ENCODE data around the gene PIEZO2. TPM values are rescaled to one million over a fixed set of nuclear protein-coding genes. Genes with fewer than 3 reads are reported as not detected.
A peak's percentile ranks its signal among the peaks of the same experiment; 100 is the strongest.

Gene PIEZO2
- total and polyA plus RNA-seq, 2 of the 8 experiments (the other 6 are each of a cell fraction or from before 2014, with no cell fraction given) = 4.7 to 16.5 TPM

- no peaks in the 10 kb centered on the region for H3K9me3 ChIP-seq (ENCODE audit: insufficient read depth in 2 of 2, low read depth in 1 of 2, low read length in 1 of 2)
- no peak overlapping the region for H3K14ac ChIP-seq (ENCODE audit: insufficient read length)
- no peak overlapping the region for H2AFZ ChIP-seq (ENCODE audit: low read length)
- 95% methylated on average over 1 of the region's 1 CpG; no CpG with 5 or more reads in 1 of the 2 experiments for WGBS, 2 experiments (ENCODE audit: extremely low coverage in 1 of 2, insufficient coverage in 1 of 2, insufficient read length in 1 of 2, insufficient replicate concordance in 2 of 2, low coverage in 1 of 2, low lambda C conversion rate in 2 of 2, missing lambda C conversion rate in 1 of 2)
- no peak overlapping the region for H4K91ac ChIP-seq (replicated peaks; ENCODE audit: insufficient read length, low read length)
- H3K36me3 ChIP-seq (ENCODE audit: control insufficient read depth in 2 of 4, insufficient read depth in 4 of 4, low read length in 3 of 4) = no peaks in the 10 kb centered on the region
- no peaks in the 10 kb centered on the region for H3K27me3 ChIP-seq (replicated peaks in 1 of 4; ENCODE audit: control insufficient read depth in 3 of 4, extremely low read depth in 1 of 4, insufficient read depth in 3 of 4, low read length in 3 of 4)
- no peaks in the 10 kb centered on the region for H4K20me1 ChIP-seq (replicated peaks in 1 of 2; ENCODE audit: control insufficient read depth in 1 of 2, insufficient read depth in 2 of 2, low read length in 2 of 2)
- no peaks in the 10 kb centered on the region for H3K79me1 ChIP-seq (ENCODE audit: low read depth, low read length)
- H2BK15ac ChIP-seq (ENCODE audit: low read length) = no peak overlapping the region
- H3K23me2 ChIP-seq (ENCODE audit: low read depth, low read length) = no peaks in the 10 kb centered on the region
- H3K27ac ChIP-seq (ENCODE audit: low read depth, low read length) = no peak overlapping the region
- no peaks in the 10 kb centered on the region for H3K79me2 ChIP-seq (ENCODE audit: control insufficient read depth in 1 of 2, insufficient read depth in 2 of 2, low read length in 2 of 2)
- no peak overlapping the region for H4K5ac ChIP-seq (ENCODE audit: insufficient read length, low read depth, low read length)
- no peak overlapping the region for H3K4me2 ChIP-seq (ENCODE audit: insufficient read depth in 1 of 2, low read depth in 2 of 2, low read length in 2 of 2)
- no peak overlapping the region for H3K18ac ChIP-seq (ENCODE audit: extremely low read depth, low read length)
- FAIRE-seq (no peak), DNase-seq (ENCODE audit: low read depth in 1 of 2, low spot score in 2 of 2) (no peak)
- H3K4ac ChIP-seq (replicated peaks; ENCODE audit: insufficient read length, low read depth, low read length) = no peak overlapping the region
- no peak overlapping the region for H2BK12ac ChIP-seq (ENCODE audit: low read depth, low read length)
- H2BK5ac ChIP-seq (ENCODE audit: low read depth, low read length) = no peak overlapping the region
- H3K4me1 ChIP-seq (replicated peaks in 1 of 4; ENCODE audit: control insufficient read depth in 3 of 4, insufficient read depth in 4 of 4, low read length in 3 of 4) = peaks cover 2 to 9% (median 7%) of the 10 kb centered on the region in 4 experiments; a peak in 6 of 7 replicates
- no peak overlapping the region for H2BK120ac ChIP-seq (replicated peaks; ENCODE audit: low read depth, low read length)
- ChIA-PET POLR2A (ENCODE audit: partially characterized antibody) (no interaction called here), CTCF (ENCODE audit: partially characterized antibody) (interaction anchor here (0.6 kb wide), 1 partner anchor 117 kb away, joined by 4 read pairs; no protein-coding TSS in a partner anchor)
- H3K9ac ChIP-seq (replicated peaks in 1 of 4; ENCODE audit: extremely low read depth in 1 of 4, low read depth in 3 of 4, low read length in 3 of 4) = no peak overlapping the region
- H3K4me3 ChIP-seq (ENCODE audit: extremely low read depth in 1 of 4, insufficient read depth in 2 of 4, low read depth in 3 of 4, low read length in 4 of 4) = no peak overlapping the region
- no peak overlapping the region for H3K23ac ChIP-seq (ENCODE audit: insufficient read length)
- H2BK20ac ChIP-seq (ENCODE audit: low read length) = peak overlapping the region; percentile 69; the same call in 1 of the 2 replicates
- no peak overlapping the region for H4K8ac ChIP-seq (ENCODE audit: extremely low read depth, insufficient read depth, low read length)
- no peak overlapping the region for H3K56ac ChIP-seq (replicated peaks; ENCODE audit: insufficient read length, low read depth, low read length)
- H2AK5ac ChIP-seq (ENCODE audit: low read depth, low read length) = no peak overlapping the region
- TF ChIP-seq MAFK (IDR thresholded peaks at IDR 0.05; ENCODE audit: low read depth, low read length) = no peak
- TF ChIP-seq USF2 (IDR thresholded peaks at IDR 0.05; ENCODE audit: low read length) = no peak
- no peak for TF ChIP-seq ATF2 (IDR thresholded peaks at IDR 0.05; ENCODE audit: low read length)
- TF ChIP-seq POLR2AphosphoS5 (IDR thresholded peaks at IDR 0.05; ENCODE audit: low read depth, low read length) = no peak
- no peak for TF ChIP-seq EZH2 (IDR thresholded peaks at IDR 0.05; ENCODE audit: low read depth, low read length, severe bottlenecking)
- TF ChIP-seq RAD21 (IDR thresholded peaks at IDR 0.05 in 1 of 2, conservative IDR thresholded peaks at IDR 0.05 in 1 of 2; ENCODE audit: low read depth in 2 of 2, low read length in 2 of 2) = no peak
- TF ChIP-seq E2F6 (IDR thresholded peaks at IDR 0.05) = no peak
- no peak for TF ChIP-seq KDM4A (IDR thresholded peaks at IDR 0.05; ENCODE audit: low read depth, low read length, severe bottlenecking)
- TF ChIP-seq TAF7 (optimal IDR thresholded peaks at IDR 0.05; ENCODE audit: borderline replicate concordance, low read depth, low read length) = no peak
These were observed 225.8 kb downstream of the PIEZO2 start for GRCh38 chr18:10923551-10924070.
